Urothelium cell line (cell line): Measurements from ENCODE around the gene RINL.

Source experiments
- DNase-seq: peaks from one replicate; pipeline ENCODE4 v3.0.0; 2011; ENCODE audit warnings: low spot score, mixed read lengths
- FAIRE-seq: peaks from 2 replicates; lab custom pipeline; 2011; peaks lifted over from hg19 to GRCh38; lab: Jason Lieb, UNC

The RINL gene

DNA sequence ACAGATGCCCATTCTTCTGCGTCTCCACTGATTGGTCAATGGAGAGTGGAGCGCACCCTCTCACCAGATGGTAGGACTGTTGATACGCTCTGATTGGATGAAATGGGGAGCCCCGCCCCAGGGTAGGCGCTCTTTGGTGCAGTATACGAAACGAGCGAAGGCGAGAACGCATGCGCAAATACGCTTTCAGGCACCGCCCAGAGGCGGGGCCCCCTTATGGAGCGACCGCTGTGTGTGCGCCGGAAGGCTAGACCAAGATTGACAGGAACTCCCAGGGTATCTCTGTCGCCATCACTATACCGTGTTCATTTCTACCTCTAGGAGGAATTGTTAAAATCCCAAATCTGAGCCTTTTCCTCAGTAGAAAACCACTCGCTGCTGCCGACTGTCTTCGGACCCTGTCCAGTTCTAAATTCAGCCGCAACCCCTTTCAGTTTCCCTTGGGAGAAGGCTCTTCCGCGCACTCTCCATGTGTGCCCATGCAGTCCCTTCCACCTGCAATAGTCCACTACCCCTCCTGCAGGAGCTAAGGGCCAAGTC, 27.6 kb downstream of the RINL start:
- peak; percentile 97 for DNase-seq
- FAIRE-seq: no peak

GRCh38 chr19:38849860-38850435, 28.1 kb downstream of the RINL start, which contains the start of gene HNRNPL:
Gene HNRNPL, minus strand, starts transcription at chr19:38849986. Its CDS starts 20 bp downstream, at chr19:38849966.
- FAIRE-seq (peak; percentile 81), DNase-seq (peak; percentile 95)

DNA sequence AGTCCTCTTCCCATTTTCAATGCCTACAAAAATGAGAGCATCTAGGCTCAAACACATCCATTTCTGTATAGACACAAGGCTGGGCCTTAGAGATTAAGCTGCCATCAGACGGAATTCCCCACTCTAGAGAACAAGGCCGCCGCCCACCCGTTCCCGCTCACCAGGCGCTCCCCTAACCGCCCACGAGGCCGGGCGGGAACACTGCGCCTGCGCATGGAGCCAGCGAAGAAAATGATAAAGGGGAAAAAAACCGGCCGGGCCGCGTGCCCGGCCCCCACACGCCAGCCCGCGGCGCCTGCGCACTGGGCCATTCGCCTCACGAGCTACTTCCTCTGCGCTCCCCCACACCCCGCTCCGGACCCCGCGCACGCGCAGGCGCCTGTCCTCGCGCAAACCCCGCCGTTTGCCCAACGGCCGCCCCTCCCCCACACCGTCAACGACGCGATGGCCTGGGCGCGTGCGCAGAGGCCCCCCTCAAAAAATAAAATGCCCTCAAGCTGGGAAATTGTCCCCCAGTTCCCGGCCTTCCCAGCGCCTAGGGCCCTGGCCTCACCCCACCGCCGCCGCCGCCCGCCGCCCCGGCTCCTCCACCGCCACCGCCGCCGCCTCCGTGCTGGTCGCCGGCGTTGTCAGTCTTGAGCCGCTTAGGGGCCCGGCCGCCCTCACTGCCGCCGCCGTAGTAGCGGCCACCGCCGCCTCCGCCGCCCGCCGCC, 28.8 kb downstream of the RINL start:
- DNase-seq: peak; percentile 97
- FAIRE-seq: no peak

GRCh38 chr19:38848299-38849146, 29.6 kb downstream of the RINL start:
- DNase-seq (no peak), FAIRE-seq (no peak)

DNA sequence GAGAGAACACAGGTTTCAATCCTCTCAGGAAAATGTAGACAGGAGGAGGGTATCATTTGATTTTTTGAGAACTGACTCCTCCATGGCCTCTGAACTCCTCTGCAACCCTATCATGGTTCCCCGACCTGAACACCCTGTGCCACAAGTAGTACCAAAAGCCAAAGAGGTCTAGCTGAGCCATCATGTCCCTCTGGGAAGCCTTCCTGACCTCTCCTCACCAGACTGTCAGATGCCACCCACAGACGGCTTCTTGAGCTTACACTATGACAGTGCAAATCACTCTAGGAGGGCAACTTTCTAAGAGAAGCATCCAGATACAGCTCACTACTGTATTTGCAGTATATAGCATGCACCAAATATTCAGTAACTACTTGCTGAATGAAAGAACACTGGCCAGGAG, 32.0 kb downstream of the RINL start:
- DNase-seq (no peak), FAIRE-seq (no peak)

- DNase-seq: no peak
- FAIRE-seq: no peak
Observed at GRCh38 chr19:38845374-38846024, 32.6 kb downstream of the RINL start.

GRCh38 chr19:38844093-38844686, 33.9 kb downstream of the RINL start:
- FAIRE-seq (no peak), DNase-seq (no peak)

- FAIRE-seq (no peak), DNase-seq (no peak)
Observed at GRCh38 chr19:38843175-38843758, 34.8 kb downstream of the RINL start.

GRCh38 chr19:38842439-38843174, 35.5 kb downstream of the RINL start:
- no peak for DNase-seq
- FAIRE-seq: no peak

GRCh38 chr19:38841787-38842438, 36.2 kb downstream of the RINL start:
- no peak for FAIRE-seq

GRCh38 chr19:38841180-38841766, 36.8 kb downstream of the RINL start:
- FAIRE-seq: no peak

More at GRCh38 chr19:38841787-38842438, 36.2 kb downstream of the RINL start:
- no peak for DNase-seq

DNA sequence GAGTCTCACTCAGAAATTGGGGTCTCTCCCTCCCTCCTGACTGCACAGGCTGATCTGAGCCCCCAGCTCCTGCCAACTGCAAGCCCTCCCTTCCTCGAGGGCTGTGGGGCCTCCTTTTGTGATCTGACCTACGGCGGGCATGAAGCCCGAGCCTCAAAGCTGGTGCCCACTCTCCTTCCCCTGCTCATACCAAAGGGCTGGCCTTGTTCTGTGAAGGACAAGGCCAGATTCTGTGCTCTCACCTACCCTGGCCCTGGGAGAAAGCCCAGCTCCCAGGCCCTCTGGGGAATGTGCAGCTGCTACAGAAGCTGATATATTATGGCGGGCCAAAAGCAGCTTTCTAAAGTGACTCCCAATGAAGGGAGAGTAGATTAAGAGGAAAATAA, 37.5 kb downstream of the RINL start:
- no peak for FAIRE-seq
- DNase-seq: no peak

More at GRCh38 chr19:38841180-38841766, 36.8 kb downstream of the RINL start:
- no peak for DNase-seq

DNA sequence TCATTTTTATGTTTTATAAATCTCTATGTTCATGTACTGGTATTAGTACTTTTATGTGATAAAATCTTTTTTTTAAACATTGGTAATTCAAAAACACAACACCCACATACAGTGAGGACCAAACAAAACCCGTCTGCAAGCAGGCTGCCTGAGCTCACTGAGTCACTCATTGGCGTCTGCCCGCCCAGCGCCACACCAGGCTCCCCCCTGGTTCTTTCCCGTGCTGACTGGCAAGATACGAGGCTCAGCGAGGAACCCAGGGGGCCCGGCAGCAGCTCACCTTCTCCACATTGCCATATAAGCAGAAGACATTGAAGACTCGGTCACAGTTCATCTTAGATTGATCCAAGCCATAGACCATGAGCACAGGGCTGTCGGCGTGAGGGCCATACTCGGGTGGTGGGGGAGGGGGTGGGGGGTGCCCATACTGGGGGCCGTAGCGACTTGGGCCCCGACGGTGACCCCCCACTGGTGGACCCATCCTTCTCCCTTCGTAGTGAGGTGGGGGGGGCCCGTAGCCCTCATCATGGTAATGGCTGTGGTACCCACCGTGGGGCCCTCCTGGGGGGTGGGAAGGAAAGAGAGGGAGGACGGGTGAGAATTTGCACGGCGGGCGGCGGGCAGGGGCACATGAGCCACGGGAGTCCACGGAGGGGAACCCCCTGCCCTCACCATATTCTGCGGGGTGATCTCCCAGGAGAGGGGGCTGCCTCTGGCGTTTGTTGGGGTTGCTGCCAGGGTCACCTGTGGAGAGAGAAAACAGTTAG, 38.1 kb downstream of the RINL start:
- FAIRE-seq (no peak), DNase-seq (no peak)

DNA sequence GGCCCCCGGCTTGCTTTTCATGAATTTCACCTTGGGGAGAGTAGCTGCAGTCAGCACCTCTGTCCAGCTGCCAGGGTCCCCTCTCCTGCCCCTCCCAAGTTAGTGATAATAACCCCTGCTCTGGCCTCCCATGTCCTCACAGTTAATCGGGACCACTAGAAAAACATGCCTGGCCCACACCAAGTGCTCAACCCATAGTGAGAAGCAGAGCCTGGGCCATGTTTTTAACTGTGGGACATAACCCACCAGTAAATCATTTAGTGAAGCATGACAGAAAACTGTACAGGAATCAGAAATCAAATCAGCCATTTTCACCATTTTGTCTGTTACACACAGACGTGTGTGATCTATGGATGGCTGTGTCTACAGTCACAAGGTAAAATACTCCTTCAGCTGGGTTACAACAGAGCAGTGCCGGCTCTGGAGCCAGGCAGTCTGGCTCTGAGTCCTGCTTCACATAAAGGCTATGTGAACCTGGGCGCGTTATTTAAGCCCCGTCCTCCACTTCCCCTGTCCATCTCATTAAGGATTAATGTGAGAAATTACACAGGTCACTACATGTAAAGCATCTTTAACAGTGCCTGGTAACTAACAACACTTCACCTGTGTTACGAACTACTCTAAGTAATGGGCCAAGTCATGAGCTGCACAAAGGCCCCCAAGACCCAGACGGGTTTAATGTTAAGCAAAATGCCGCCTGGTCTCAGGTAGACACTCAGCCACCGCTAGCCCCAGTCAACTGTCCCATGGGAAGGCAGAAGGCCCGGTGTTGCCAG, 38.9 kb downstream of the RINL start:
- FAIRE-seq (no peak), DNase-seq (no peak)

DNA sequence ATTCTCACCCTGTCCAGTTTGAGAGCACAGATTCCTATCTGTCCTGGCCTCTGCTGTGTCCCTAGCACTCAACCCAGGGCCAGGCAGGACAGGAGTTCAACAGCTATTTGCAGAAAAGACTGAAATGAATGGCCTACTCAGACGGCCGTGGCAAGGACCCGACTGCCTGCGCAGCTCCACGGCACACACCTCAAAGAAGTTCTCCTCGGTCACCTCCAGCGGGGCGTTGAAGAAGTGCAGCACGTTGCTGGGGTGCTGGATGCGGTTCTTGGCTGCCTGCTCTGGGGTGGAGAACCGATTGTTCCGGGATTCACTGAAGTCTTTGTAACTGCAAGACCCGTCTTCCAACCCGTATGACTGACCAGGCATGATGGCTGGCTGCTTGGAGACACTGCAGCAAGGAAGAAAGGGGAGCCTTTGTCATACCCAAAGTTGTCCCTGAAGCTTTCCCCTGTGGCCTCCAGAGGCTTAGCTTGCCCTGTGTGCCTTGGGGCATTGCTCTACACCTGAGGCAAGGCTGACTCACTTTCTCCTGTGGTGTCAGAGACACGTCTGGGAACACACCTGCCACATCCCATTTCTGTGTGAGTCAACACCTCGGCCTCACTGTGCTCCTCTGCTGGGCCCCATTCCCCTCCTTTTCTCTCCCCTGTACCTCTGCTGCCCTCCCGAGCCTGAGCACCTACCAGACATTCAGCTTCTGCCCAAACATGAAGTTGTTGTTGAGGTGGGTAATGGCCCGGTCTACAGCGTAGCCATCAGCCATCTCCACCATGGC, 39.7 kb downstream of the RINL start:
- FAIRE-seq (no peak), DNase-seq (no peak)

- FAIRE-seq: no peak
- no peak for DNase-seq
Observed at GRCh38 chr19:38837656-38838121, 40.4 kb downstream of the RINL start.
